Progenitor cell of endocrine pancreas (in vitro differentiated cells): Measurements from ENCODE around the gene ABCB9. TPM values are rescaled to one million over a fixed set of nuclear protein-coding genes. Genes with fewer than 3 reads are reported as not detected.
"Not testable (repeated sequence)": the region's sequence is repeated elsewhere in the genome, so short reads cannot be mapped to it uniquely, and the experiment has no call there.

Source experiments
- DNase-seq: peaks from one replicate; pipeline ENCODE4 v3.0.0; 2021; ENCODE audit warnings: low spot score; ENCODE audit not compliant: unreplicated experiment
- H3K27ac Mint-ChIP-seq: 2 replicates; pipeline ENCODE4 v1.8.0; 2021; ENCODE audit warnings: mild to moderate bottlenecking, moderate library complexity, mixed read lengths
- H3K27me3 Mint-ChIP-seq: 2 replicates; pipeline ENCODE4 v1.8.0; 2021; ENCODE audit warnings: mixed read lengths
- H3K36me3 Mint-ChIP-seq: 2 replicates; pipeline ENCODE4 v1.8.0; 2022; ENCODE audit warnings: mixed read lengths; ENCODE audit not compliant: insufficient read depth
- H3K4me1 Mint-ChIP-seq: 2 replicates; pipeline ENCODE4 v1.8.0; 2021; ENCODE audit warnings: low read depth, mixed read lengths
- H3K4me3 Mint-ChIP-seq: 2 replicates; pipeline ENCODE4 v1.8.0; 2021; ENCODE audit warnings: low read depth, mild to moderate bottlenecking, moderate library complexity, mixed read lengths
- H3K9me3 Mint-ChIP-seq: 2 replicates; pipeline ENCODE4 v1.8.0; 2021; ENCODE audit warnings: low read depth, mixed read lengths
- CTCF ChIP-seq: fragments of 200-600 bp; sonication (generic); IDR thresholded peaks from one replicate; pipeline ENCODE4 v1.5.0; 2021; ENCODE audit warnings: antibody characterized with exemption, mild to moderate bottlenecking; ENCODE audit not compliant: unreplicated experiment
- long read RNA-seq: library from polyadenylated mRNA; unstranded; transcript quantifications from one replicate; pipeline ENCODE4 v2.0.0, GENCODE V29; 2020
- total RNA-seq: library from RNA; stranded (reverse); gene quantifications from 2 replicates; pipeline ENCODE4 v1.2.1, GENCODE V29; 2021

Gene ABCB9
- 10.4 and 10.5 TPM in 2 replicates for total RNA-seq
- long read RNA-seq, partial matches to known transcripts, result 1 of 1 reads
- long read RNA-seq, other reads (novel, unspliced or antisense), result 0 of 1 reads

GRCh38 chr12:122965851-122966742 is at the start of gene ABCB9:
TSS of gene ABCB9 (minus strand) at chr12:122966463. CDS start at chr12:122960235, 6,228 bp downstream.
- H3K4me1 Mint-ChIP-seq, result peaks cover 1% of the 10 kb centered on the region
- peak within 1 kb of the TSS; percentile 64 for H3K4me3 Mint-ChIP-seq
- no peaks in the 10 kb centered on the region for H3K36me3 Mint-ChIP-seq
- peaks cover 5% of the 10 kb centered on the region for H3K27me3 Mint-ChIP-seq
- no peak within 1 kb of the TSS for H3K27ac Mint-ChIP-seq
- TF ChIP-seq CTCF, result no peak
- no peaks in the 10 kb centered on the region for H3K9me3 Mint-ChIP-seq
- DNase-seq, result peak; percentile 96

- H3K4me1 Mint-ChIP-seq, H3K27ac Mint-ChIP-seq, H3K27me3 Mint-ChIP-seq, H3K36me3 Mint-ChIP-seq, H3K9me3 Mint-ChIP-seq, DNase-seq, H3K4me3 Mint-ChIP-seq: not testable (repeated sequence)
Measured at GRCh38 chr12:123014473-123014872, 48.2 kb upstream of the ABCB9 start.

GRCh38 chr12:123013185-123014095 is 47.2 kb upstream of the ABCB9 start:
- H3K27me3 Mint-ChIP-seq, result no peaks in the 10 kb centered on the region
- no peak overlapping the region for H3K27ac Mint-ChIP-seq
- TF ChIP-seq CTCF, result no peak
- H3K36me3 Mint-ChIP-seq, result no peaks in the 10 kb centered on the region
- DNase-seq, result no peak
- H3K4me3 Mint-ChIP-seq, result no peak overlapping the region
- H3K4me1 Mint-ChIP-seq, result no peaks in the 10 kb centered on the region
- H3K9me3 Mint-ChIP-seq, result no peaks in the 10 kb centered on the region

GRCh38 chr12:123011701-123012100 is 45.4 kb upstream of the ABCB9 start:
- Mint-ChIP-seq H3K4me1 (no peaks in the 10 kb centered on the region), H3K9me3 (no peaks in the 10 kb centered on the region), H3K27me3 (no peaks in the 10 kb centered on the region), H3K4me3 (no peak overlapping the region), H3K36me3 (no peaks in the 10 kb centered on the region), H3K27ac (no peak overlapping the region)
- TF ChIP-seq CTCF, result no peak
- DNase-seq, result no peak

GRCh38 chr12:123010681-123011080 is 44.4 kb upstream of the ABCB9 start:
- no peak for DNase-seq
- H3K27me3 Mint-ChIP-seq, result no peaks in the 10 kb centered on the region
- no peaks in the 10 kb centered on the region for H3K4me1 Mint-ChIP-seq
- no peak overlapping the region for H3K4me3 Mint-ChIP-seq
- no peak overlapping the region for H3K27ac Mint-ChIP-seq
- no peak for TF ChIP-seq CTCF
- no peaks in the 10 kb centered on the region for H3K36me3 Mint-ChIP-seq
- no peaks in the 10 kb centered on the region for H3K9me3 Mint-ChIP-seq
